ENCODE results near the gene CPNE9.

DNA sequence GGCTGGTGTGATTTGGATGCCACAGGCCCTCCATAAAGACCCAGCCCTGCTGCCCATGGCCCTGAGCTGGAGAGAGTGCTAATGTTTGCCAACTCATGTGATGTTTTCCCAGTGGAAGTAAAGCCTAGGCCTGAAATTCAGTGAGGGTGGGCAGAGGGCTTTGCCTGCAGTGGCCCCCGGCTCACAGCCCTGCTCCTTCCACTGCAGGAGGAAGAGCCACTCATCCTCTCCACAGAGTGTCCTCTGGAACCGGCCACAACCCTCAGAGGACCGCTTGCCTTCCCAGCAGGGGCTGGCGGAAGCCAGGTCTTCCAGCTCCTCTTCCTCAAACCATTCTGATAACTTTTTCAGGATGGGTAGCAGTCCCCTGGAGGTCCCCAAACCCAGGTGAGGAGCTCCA, 13.9 kb upstream of the CPNE9 start:
- TF ChIP-seq, protein P1, sequence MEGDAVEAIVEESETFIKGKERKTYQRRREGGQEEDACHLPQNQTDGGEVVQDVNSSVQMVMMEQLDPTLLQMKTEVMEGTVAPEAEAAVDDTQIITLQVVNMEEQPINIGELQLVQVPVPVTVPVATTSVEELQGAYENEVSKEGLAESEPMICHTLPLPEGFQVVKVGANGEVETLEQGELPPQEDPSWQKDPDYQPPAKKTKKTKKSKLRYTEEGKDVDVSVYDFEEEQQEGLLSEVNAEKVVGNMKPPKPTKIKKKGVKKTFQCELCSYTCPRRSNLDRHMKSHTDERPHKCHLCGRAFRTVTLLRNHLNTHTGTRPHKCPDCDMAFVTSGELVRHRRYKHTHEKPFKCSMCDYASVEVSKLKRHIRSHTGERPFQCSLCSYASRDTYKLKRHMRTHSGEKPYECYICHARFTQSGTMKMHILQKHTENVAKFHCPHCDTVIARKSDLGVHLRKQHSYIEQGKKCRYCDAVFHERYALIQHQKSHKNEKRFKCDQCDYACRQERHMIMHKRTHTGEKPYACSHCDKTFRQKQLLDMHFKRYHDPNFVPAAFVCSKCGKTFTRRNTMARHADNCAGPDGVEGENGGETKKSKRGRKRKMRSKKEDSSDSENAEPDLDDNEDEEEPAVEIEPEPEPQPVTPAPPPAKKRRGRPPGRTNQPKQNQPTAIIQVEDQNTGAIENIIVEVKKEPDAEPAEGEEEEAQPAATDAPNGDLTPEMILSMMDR (conservative IDR thresholded peaks at IDR 0.05; ENCODE audit: low read depth, low read length) = no peak
- no peak for TF ChIP-seq EZH2 (IDR thresholded peaks at IDR 0.05; ENCODE audit: low read length, unreplicated experiment)
